GM12878 (cell line): ENCODE results near the gene LYPLAL1. TPM values are rescaled to one million over a fixed set of nuclear protein-coding genes. Genes with fewer than 3 reads are reported as not detected.

Experiments
- ATAC-seq: fragments of 200-7000 bp; cut with Tn5 transposase; 3 replicates; pipeline ENCODE4 v1.9.1; 2020; ENCODE audit warnings: mild to moderate bottlenecking, moderate library complexity
- BruUV-seq: library from RNA; stranded (reverse); fragments of 400-500 nt; replicated peaks from 2 replicates; lab custom pipeline; 2021; lab: Mats Ljungman, UMichigan
- CTCF ChIA-PET: fragments of 300-600 bp; sonication (Branson Sonifier 250); formaldehyde crosslinking; extraction: SDS; loops from one replicate; lab custom pipeline; 2021; ENCODE audit warnings: inconsistent platforms; lab: Yijun Ruan, JAX
- POLR2A ChIA-PET: fragments of 350-600 bp; formaldehyde crosslinking; extraction: SDS; loops from one replicate; lab custom pipeline; 2021; ENCODE audit warnings: inconsistent platforms; lab: Charles Lee
- RAD21 ChIA-PET: fragments of 300-600 bp; sonication (Branson Sonifier 250); formaldehyde crosslinking; loops from one replicate; lab custom pipeline; 2023; ENCODE audit warnings: antibody characterized with exemption; ENCODE audit not compliant: unreplicated experiment; lab: Charles Lee
- SMC1A ChIA-PET: fragments of 300-600 bp; sonication (Branson Sonifier 250); formaldehyde crosslinking; loops from one replicate; lab custom pipeline; 2023; ENCODE audit not compliant: unreplicated experiment, uncharacterized antibody; lab: Charles Lee
- DNase-seq: peaks from one replicate; pipeline ENCODE4 v3.0.0-alpha.2; 2011; ENCODE audit warnings: low read depth, low spot score
- FAIRE-seq: peaks from 3 replicates; lab custom pipeline; 2011; peaks lifted over from hg19 to GRCh38; lab: Jason Lieb, UNC
- H2AFZ ChIP-seq: 2 replicates; pipeline ENCODE4 v1.6.0; 2011; ENCODE audit warnings: low read depth, low read length, control low read depth; ENCODE audit not compliant: control insufficient read depth
- H3K27ac ChIP-seq: 2 replicates; pipeline ENCODE4 v1.5.1; 2011; ENCODE audit warnings: control low read depth; ENCODE audit not compliant: control insufficient read depth, insufficient read depth
- H3K27me3 ChIP-seq, 2 experiments: replicated peaks in 1 of 2; 2 replicates each; pipeline versions ENCODE4 v1.6.0 to v1.6.1; 2011; ENCODE audit warnings: low read length in 1 of 2; ENCODE audit not compliant: control insufficient read depth in 2 of 2, insufficient read depth in 2 of 2
- H3K36me3 ChIP-seq, 2 experiments: 2 replicates each; pipeline ENCODE4 v1.5.1; 2011; ENCODE audit warnings: low read length in 1 of 2; ENCODE audit not compliant: control insufficient read depth in 2 of 2, insufficient read depth in 2 of 2
- H3K4me1 ChIP-seq: 2 replicates; pipeline ENCODE4 v1.6.1; 2011; ENCODE audit warnings: mild to moderate bottlenecking, low read length, moderate library complexity, mixed read lengths; ENCODE audit not compliant: control insufficient read depth, insufficient read depth
- H3K4me2 ChIP-seq: 2 replicates; pipeline ENCODE4 v1.6.0; 2011; ENCODE audit warnings: control low read depth; ENCODE audit not compliant: control insufficient read depth, insufficient read depth
- H3K4me3 ChIP-seq: fragments of 200-600 bp; sonication (generic); 2 replicates; pipeline ENCODE4 v1.5.1; 2016
- H3K79me2 ChIP-seq: 2 replicates; pipeline ENCODE4 v1.6.0; 2011; ENCODE audit warnings: low read length; ENCODE audit not compliant: control insufficient read depth, insufficient read depth
- H3K9ac ChIP-seq: 2 replicates; pipeline ENCODE4 v1.8.0; 2011; ENCODE audit warnings: low read length, control low read depth, mixed read lengths; ENCODE audit not compliant: control insufficient read depth, insufficient read depth
- H3K9me3 ChIP-seq: replicated peaks from 3 replicates; pipeline ENCODE4 v1.5.1; 2011; ENCODE audit warnings: mild to moderate bottlenecking, low read length; ENCODE audit not compliant: control insufficient read depth, insufficient read depth
- H4K20me1 ChIP-seq: 2 replicates; pipeline ENCODE4 v1.6.0; 2011; ENCODE audit not compliant: control insufficient read depth, insufficient read depth
- ATF7 ChIP-seq: fragments of 450-650 bp; IDR thresholded peaks from 2 replicates; pipeline ENCODE4 v1.6.1; 2016; ENCODE audit warnings: low read depth, mild to moderate bottlenecking
- FOXK2 ChIP-seq: fragments of 450-650 bp; IDR thresholded peaks from 2 replicates; pipeline ENCODE4 v1.6.1; 2017; ENCODE audit warnings: mild to moderate bottlenecking, moderate library complexity
- HCFC1 ChIP-seq: fragments of 150-350 bp; IDR thresholded peaks from 2 replicates; pipeline ENCODE4 v1.6.1; 2014; ENCODE audit warnings: low read length
- HDGF ChIP-seq: fragments of 450-650 bp; IDR thresholded peaks from 2 replicates; pipeline ENCODE4 v1.6.1; 2016; ENCODE audit warnings: antibody characterized with exemption
- MXI1 ChIP-seq: fragments of 150-350 bp; IDR thresholded peaks from 2 replicates; pipeline ENCODE4 v1.6.1; 2011; ENCODE audit warnings: low read depth, mild to moderate bottlenecking, inconsistent platforms, low read length, improper control_type of control experiment
- RAD51 ChIP-seq: fragments of 450-650 bp; IDR thresholded peaks from 2 replicates; pipeline ENCODE4 v1.6.1; 2016; ENCODE audit warnings: moderate library complexity, mild to moderate bottlenecking, inconsistent platforms
- RFX5 ChIP-seq: IDR thresholded peaks from 2 replicates; pipeline ENCODE4 v1.6.1; 2011; ENCODE audit warnings: low read depth, low read length, improper control_type of control experiment
- RUNX3 ChIP-seq: IDR thresholded peaks from 2 replicates; pipeline ENCODE4 v1.6.1; 2012; ENCODE audit warnings: low read length, inconsistent platforms
- SP1 ChIP-seq: IDR thresholded peaks from one replicate; pipeline ENCODE4 v1.6.1; 2011; ENCODE audit warnings: low read depth, low read length
- WRNIP1 ChIP-seq: IDR thresholded peaks from 2 replicates; pipeline ENCODE4 v1.6.1; 2011; ENCODE audit warnings: low read depth, low read length, improper control_type of control experiment, borderline replicate concordance
- ZBED1 ChIP-seq: IDR thresholded peaks from 2 replicates; pipeline ENCODE4 v1.6.1; 2016; ENCODE audit warnings: borderline replicate concordance
- ZBTB11 ChIP-seq: fragments of 450-650 bp; formaldehyde crosslinking; IDR thresholded peaks from 2 replicates; pipeline ENCODE4 v1.5.0; 2022; ENCODE audit warnings: mild to moderate bottlenecking, missing genetic modification characterization
- ZNF592 ChIP-seq: fragments of 450-650 bp; IDR thresholded peaks from 2 replicates; pipeline ENCODE4 v1.6.1; 2017; ENCODE audit warnings: mild to moderate bottlenecking, moderate library complexity
- WGBS: methylation state at CpG from one replicate; pipeline ENCODE4 v1.1.6; 2016; ENCODE audit warnings: low lambda C conversion rate; ENCODE audit not compliant: insufficient replicate concordance, insufficient coverage; ENCODE audit errors: missing lambda C conversion rate; 5-methylcytosine and 5-hydroxymethylcytosine counted together
- in situ Hi-C: fragments of 300-500 bp; cut with MboI; formaldehyde crosslinking; loops from 9 replicates; pipeline ENCODE4 v1.14.3; 2018; ENCODE audit warnings: mixed read lengths
- intact Hi-C: fragments of 100-400 bp; cut with micrococcal nuclease; formaldehyde crosslinking; loops from one replicate; pipeline ENCODE4 v1.14.2; 2022; ENCODE audit not compliant: unreplicated experiment
- polyA plus RNA-seq, 11 experiments: library from polyadenylated mRNA; depleted of rRNA in 4 of 11; unstranded in 6 of 11; stranded (reverse) in 5 of 11; fragments of >200 nt; fragmentation: Nextera tagmentation in 4 of 11; fragmentation: Illumina TruSeq in 1 of 11; extraction: Ambion mirVana in 4 of 11; extraction: Trizol in 1 of 11; gene quantifications; 1 replicate in 1 of 11; 2 replicates in 10 of 11; pipeline versions ENCODE4 v1.2.1 to v1.2.3, GENCODE V29; 2011 to 2016; ENCODE audit warnings: inconsistent platforms in 2 of 11, missing spikeins in 2 of 11, low read depth in 1 of 11
- total RNA-seq, 4 experiments: library from RNA; depleted of rRNA in 3 of 4; stranded (reverse); fragments of >200 nt in 3 of 4; fragmentation: Illumina TruSeq in 1 of 4; extraction: Trizol in 1 of 4; gene quantifications; 2 replicates each; pipeline versions ENCODE4 v1.2.1 to v1.2.3, GENCODE V29; 2013 to 2021

LYPLAL1 gene
- total and polyA plus RNA-seq, 10 of the 15 experiments (the other 5 are each of a cell fraction or from before 2014, with no cell fraction given), result 19.4 to 112 (median 40.5) TPM

GRCh38 chr1:219149009-219149577, 24.6 kb upstream of the LYPLAL1 start:
- Histone ChIP-seq H2AFZ (no peak overlapping the region), H3K4me1 (no peaks in the 10 kb centered on the region), H3K4me3 (no peak overlapping the region), H3K27ac (no peak overlapping the region), H3K4me2 (no peak overlapping the region), H3K9me3 (no peaks in the 10 kb centered on the region), H3K27me3 (no peaks in the 10 kb centered on the region), H3K9ac (no peak overlapping the region), H3K79me2 (no peaks in the 10 kb centered on the region), H3K36me3 (no peaks in the 10 kb centered on the region), H4K20me1 (no peaks in the 10 kb centered on the region)
- CTCF ChIA-PET, result no interaction called here
- intact Hi-C loops (no loop called here), in situ Hi-C loops (no loop called here)
- ATAC-seq, result no peak
- SMC1A ChIA-PET, result interaction anchor here (0.7 kb wide), 1 partner anchor 11 kb away, joined by 4 read pairs; no protein-coding TSS in a partner anchor
- POLR2A ChIA-PET, result no interaction called here
- no peak for DNase-seq
- no peak for FAIRE-seq
- TF ChIP-seq ATF7 (no peak), RFX5 (no peak), WRNIP1 (no peak), FOXK2 (no peak), ZBED1 (no peak)
- RAD21 ChIA-PET, result no interaction called here
- BruUV-seq, result no TSS peak

GRCh38 chr1:219149953-219150352, 23.7 kb upstream of the LYPLAL1 start:
- H3K9ac ChIP-seq, result no peak overlapping the region
- ATAC-seq, result no peak
- no peaks in the 10 kb centered on the region for H3K79me2 ChIP-seq
- no peak overlapping the region for H3K27ac ChIP-seq
- H3K9me3 ChIP-seq, result no peaks in the 10 kb centered on the region
- H3K4me1 ChIP-seq, result no peaks in the 10 kb centered on the region
- WGBS, result 46% methylated on average over 3 of the region's 3 CpGs
- in situ Hi-C loops, result no loop called here
- H3K36me3 ChIP-seq, result no peaks in the 10 kb centered on the region
- DNase-seq, result no peak
- H3K27me3 ChIP-seq, result no peaks in the 10 kb centered on the region
- no peak overlapping the region for H3K4me3 ChIP-seq
- no peaks in the 10 kb centered on the region for H4K20me1 ChIP-seq
- no peak for FAIRE-seq
- SMC1A ChIA-PET, result interaction anchor here (2.9 kb wide), 1 partner anchor 11 kb away, joined by 11 read pairs; no protein-coding TSS in a partner anchor
- CTCF ChIA-PET, result no interaction called here
- no peak overlapping the region for H2AFZ ChIP-seq
- no TSS peak for BruUV-seq
- POLR2A ChIA-PET, result no interaction called here
- no peak overlapping the region for H3K4me2 ChIP-seq
- intact Hi-C loops, result no loop called here
- RAD21 ChIA-PET, result no interaction called here
- TF ChIP-seq ZNF592, result no peak
- TF ChIP-seq HCFC1, result no peak
- TF ChIP-seq HDGF, result no peak
- TF ChIP-seq RUNX3, result no peak
- no peak for TF ChIP-seq MXI1
- no peak for TF ChIP-seq ZBTB11 (CRISPR knock-in tag)
- TF ChIP-seq RAD51, result no peak
- TF ChIP-seq SP1, result no peak
